Choroid plexus epithelial cell (primary cell): Measurements from ENCODE around the gene G6PC2.
"Not testable (repeated sequence)": the region's sequence is repeated elsewhere in the genome, so short reads cannot be mapped to it uniquely, and the experiment has no call there.

ENCODE experiments used
- DNase-seq: peaks from one replicate; pipeline ENCODE4 v3.0.0-alpha.2; 2010; ENCODE audit warnings: low read depth
- H3K4me3 ChIP-seq: 2 replicates; pipeline ENCODE4 v1.5.1; 2011; ENCODE audit warnings: low read depth, mild to moderate bottlenecking, control low read depth, low read length, moderate library complexity
- CTCF ChIP-seq: conservative IDR thresholded peaks from 2 replicates; pipeline ENCODE4 v1.5.1; 2011; ENCODE audit warnings: low read depth, mild to moderate bottlenecking, control low read depth, inconsistent platforms, low read length, moderate library complexity

Gene G6PC2

GRCh38 chr2:168930242-168930641 lies 29.2 kb downstream of the G6PC2 start:
- no peak for TF ChIP-seq CTCF
- no peak overlapping the region for H3K4me3 ChIP-seq
- no peak for DNase-seq

DNA sequence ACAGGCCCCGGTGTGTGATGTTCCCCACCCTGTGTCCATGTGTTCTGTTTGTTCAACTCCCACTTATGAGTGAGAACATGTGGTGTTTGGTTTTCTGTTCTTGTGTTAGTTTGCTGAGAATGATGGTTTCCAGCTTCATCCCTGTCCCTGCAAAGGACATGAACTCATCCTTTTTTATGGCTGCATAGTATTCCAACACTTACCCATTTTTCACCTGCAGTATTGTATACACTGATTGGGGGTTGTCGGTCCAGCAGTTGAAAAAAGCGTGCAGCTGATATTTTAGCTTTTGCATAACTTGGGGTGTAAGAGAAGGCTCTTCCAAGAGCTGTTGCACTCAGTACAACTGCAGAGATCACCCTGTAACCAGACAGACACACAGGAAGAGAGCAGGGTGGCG lies 31.1 kb downstream of the G6PC2 start:
- not testable (repeated sequence) for H3K4me3 ChIP-seq, DNase-seq

DNA sequence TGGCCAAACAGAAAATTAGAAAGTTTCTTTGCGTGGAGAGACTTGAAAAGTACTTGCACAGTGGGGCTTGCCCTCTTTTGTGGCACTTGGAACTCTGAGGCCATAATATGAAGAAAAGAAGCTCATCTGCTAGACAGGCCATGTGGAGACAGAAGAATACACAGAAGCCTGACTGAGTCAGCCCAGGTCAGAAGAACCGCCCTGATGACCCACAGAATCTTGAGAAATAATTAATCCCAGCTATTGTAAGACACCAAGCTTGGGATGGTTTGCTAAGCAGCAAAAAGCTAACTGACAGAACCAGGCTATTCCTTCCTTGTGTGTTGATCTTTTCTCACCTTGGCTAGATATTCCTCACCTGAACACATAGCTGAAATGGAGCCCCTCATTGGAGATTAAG lies 33.7 kb downstream of the G6PC2 start:
- DNase-seq = no peak
- H3K4me3 ChIP-seq = no peak overlapping the region
- no peak for TF ChIP-seq CTCF

GRCh38 chr2:168935810-168936581 lies 34.9 kb downstream of the G6PC2 start:
- H3K4me3 ChIP-seq = no peak overlapping the region
- DNase-seq = peak; percentile 87
- no peak for TF ChIP-seq CTCF

DNA sequence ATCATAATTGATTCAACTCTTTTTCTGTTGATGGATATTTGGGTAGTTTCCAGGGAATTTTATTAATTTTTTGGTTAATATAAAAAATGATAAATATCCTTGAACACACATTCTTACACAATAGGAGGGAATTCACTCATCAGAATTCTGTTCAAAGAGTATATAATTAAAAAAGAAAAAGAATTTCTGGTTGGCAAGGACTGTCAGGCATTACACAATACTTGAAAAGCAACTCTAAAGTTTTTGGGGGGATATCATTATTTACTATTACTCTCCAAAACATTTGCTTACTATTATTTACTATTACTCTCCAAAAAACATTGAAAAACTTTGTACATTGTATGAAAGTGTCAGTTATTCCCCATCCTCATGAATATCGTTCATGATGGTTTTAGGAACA lies 38.0 kb downstream of the G6PC2 start:
- DNase-seq = no peak
- TF ChIP-seq CTCF = no peak
- no peak overlapping the region for H3K4me3 ChIP-seq

- DNase-seq = no peak
- TF ChIP-seq CTCF = no peak
- H3K4me3 ChIP-seq = no peak overlapping the region
Observed at GRCh38 chr2:168939918-168940317, 38.8 kb downstream of the G6PC2 start.

GRCh38 chr2:168941297-168941696 lies 40.2 kb downstream of the G6PC2 start:
- no peak for TF ChIP-seq CTCF
- no peak for DNase-seq
- H3K4me3 ChIP-seq = no peak overlapping the region

GRCh38 chr2:168944065-168944464 lies 43.0 kb downstream of the G6PC2 start:
- TF ChIP-seq CTCF = no peak
- no peak overlapping the region for H3K4me3 ChIP-seq
- no peak for DNase-seq
